IMR-90 (cell line): ENCODE results near the gene SBNO1.

Experiments used
- CEBPB ChIP-seq: IDR thresholded peaks from 2 replicates; pipeline ENCODE4 v1.6.1; 2012; ENCODE audit warnings: low read depth, low read length, improper control_type of control experiment
- FOS ChIP-seq: fragments of 150-350 bp; IDR thresholded peaks from 2 replicates; pipeline ENCODE4 v1.6.1; 2016; ENCODE audit warnings: low read depth, low read length
- MAFK ChIP-seq: IDR thresholded peaks from 2 replicates; pipeline ENCODE4 v1.6.1; 2012; ENCODE audit warnings: low read depth, low read length, improper control_type of control experiment
- MAZ ChIP-seq: IDR thresholded peaks from 2 replicates; pipeline ENCODE4 v1.6.1; 2012; ENCODE audit warnings: low read depth, mild to moderate bottlenecking, low read length, improper control_type of control experiment, moderate library complexity, borderline replicate concordance
- MXI1 ChIP-seq: IDR thresholded peaks from 2 replicates; pipeline ENCODE4 v1.6.1; 2012; ENCODE audit warnings: low read depth, mild to moderate bottlenecking, low read length, moderate library complexity, borderline replicate concordance
- NFE2L2 ChIP-seq: fragments of 150-350 bp; IDR thresholded peaks from 2 replicates; pipeline ENCODE4 v1.6.1; 2016; ENCODE audit warnings: low read depth, mild to moderate bottlenecking, low read length
- POLR2A ChIP-seq: IDR thresholded peaks from 2 replicates; pipeline ENCODE4 v1.6.1; 2012; ENCODE audit warnings: mild to moderate bottlenecking, low read depth, low read length
- RAD21 ChIP-seq: IDR thresholded peaks from 2 replicates; pipeline ENCODE4 v1.6.1; 2012; ENCODE audit warnings: low read length, improper control_type of control experiment
- RCOR1 ChIP-seq: IDR thresholded peaks from 2 replicates; pipeline ENCODE4 v1.6.1; 2012; ENCODE audit warnings: mild to moderate bottlenecking, low read length, improper control_type of control experiment; ENCODE audit not compliant: insufficient replicate concordance
- RFX5 ChIP-seq: IDR thresholded peaks from 2 replicates; pipeline ENCODE4 v1.8.0; 2012; ENCODE audit warnings: low read depth, mild to moderate bottlenecking, low read length, moderate library complexity
- SMC3 ChIP-seq: fragments of 150-350 bp; IDR thresholded peaks from 2 replicates; pipeline ENCODE4 v1.6.1; 2016; ENCODE audit warnings: low read depth, mild to moderate bottlenecking, antibody characterized with exemption, low read length, moderate library complexity
- TF ChIP-seq, protein P1 (sequence below): conservative IDR thresholded peaks from 2 replicates; pipeline ENCODE4 v1.5.1; 2012; ENCODE audit warnings: mild to moderate bottlenecking, low read depth, low read length, improper control_type of control experiment
- TF ChIP-seq, protein P2 (sequence below): fragments of 150-350 bp; IDR thresholded peaks from 2 replicates; pipeline ENCODE4 v1.6.1; 2017; ENCODE audit warnings: mild to moderate bottlenecking, antibody characterized with exemption, low read length, low read depth
- TF ChIP-seq, protein P3 (sequence below): fragments of 150-350 bp; IDR thresholded peaks from 2 replicates; pipeline ENCODE4 v1.6.1; 2016; ENCODE audit warnings: low read depth, mild to moderate bottlenecking, low read length, moderate library complexity, borderline replicate concordance

DNA sequence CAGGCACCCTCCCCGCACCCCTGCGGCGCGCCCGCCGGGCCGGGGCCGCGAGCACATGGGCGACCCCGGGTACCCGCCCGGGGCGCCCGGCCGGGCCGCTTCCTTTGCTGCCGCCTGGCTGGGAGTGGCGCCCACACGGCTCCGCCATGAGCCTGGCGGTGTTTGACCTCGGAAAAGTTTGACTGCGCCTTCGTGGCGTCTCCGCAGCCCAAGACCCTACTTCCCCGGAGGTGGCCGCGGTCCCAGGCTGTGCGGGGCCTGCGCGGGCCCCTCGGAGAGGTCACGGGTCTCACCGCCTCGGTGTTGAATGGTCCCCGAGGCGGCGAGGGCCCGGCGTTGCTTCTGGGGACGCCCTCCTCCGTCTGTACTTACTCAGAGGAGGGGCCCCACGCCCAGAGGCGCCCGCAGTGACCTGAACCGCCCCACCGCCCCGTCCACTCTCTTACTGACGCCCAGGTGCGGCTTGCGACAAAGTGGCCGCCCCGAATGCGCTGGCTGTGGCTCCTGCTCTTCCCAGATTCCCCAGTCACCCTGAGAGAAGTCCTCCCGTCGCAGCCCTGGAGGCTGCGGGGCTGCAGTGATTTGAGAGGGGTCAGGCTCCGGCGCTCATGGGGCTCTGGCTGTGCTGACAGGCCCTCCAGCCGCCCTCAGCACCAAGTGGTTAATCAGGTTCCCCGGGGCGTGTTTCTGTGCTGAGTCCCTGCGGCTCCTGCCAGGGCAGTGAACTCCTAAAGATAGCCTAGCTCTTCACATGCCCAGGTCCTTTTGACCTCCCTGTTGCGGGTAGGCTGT is 25.1 kb upstream of the SBNO1 start:
- TF ChIP-seq, protein P1, sequence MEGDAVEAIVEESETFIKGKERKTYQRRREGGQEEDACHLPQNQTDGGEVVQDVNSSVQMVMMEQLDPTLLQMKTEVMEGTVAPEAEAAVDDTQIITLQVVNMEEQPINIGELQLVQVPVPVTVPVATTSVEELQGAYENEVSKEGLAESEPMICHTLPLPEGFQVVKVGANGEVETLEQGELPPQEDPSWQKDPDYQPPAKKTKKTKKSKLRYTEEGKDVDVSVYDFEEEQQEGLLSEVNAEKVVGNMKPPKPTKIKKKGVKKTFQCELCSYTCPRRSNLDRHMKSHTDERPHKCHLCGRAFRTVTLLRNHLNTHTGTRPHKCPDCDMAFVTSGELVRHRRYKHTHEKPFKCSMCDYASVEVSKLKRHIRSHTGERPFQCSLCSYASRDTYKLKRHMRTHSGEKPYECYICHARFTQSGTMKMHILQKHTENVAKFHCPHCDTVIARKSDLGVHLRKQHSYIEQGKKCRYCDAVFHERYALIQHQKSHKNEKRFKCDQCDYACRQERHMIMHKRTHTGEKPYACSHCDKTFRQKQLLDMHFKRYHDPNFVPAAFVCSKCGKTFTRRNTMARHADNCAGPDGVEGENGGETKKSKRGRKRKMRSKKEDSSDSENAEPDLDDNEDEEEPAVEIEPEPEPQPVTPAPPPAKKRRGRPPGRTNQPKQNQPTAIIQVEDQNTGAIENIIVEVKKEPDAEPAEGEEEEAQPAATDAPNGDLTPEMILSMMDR: 0 out of 2 replicates have a peak, but pooled peaks have one; percentile 3
- TF ChIP-seq MAFK (no peak), FOS (no peak), POLR2A (no peak), NFE2L2 (no peak), RFX5 (no peak), RCOR1 (no peak), CEBPB (no peak), SMC3 (no peak), RAD21 (no peak), MAZ (no peak), MXI1 (peak; percentile 51; the same call in 1 of the 2 replicates)
- TF ChIP-seq, protein P2, sequence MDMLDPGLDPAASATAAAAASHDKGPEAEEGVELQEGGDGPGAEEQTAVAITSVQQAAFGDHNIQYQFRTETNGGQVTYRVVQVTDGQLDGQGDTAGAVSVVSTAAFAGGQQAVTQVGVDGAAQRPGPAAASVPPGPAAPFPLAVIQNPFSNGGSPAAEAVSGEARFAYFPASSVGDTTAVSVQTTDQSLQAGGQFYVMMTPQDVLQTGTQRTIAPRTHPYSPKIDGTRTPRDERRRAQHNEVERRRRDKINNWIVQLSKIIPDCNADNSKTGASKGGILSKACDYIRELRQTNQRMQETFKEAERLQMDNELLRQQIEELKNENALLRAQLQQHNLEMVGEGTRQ: no peak
- TF ChIP-seq, protein P3, sequence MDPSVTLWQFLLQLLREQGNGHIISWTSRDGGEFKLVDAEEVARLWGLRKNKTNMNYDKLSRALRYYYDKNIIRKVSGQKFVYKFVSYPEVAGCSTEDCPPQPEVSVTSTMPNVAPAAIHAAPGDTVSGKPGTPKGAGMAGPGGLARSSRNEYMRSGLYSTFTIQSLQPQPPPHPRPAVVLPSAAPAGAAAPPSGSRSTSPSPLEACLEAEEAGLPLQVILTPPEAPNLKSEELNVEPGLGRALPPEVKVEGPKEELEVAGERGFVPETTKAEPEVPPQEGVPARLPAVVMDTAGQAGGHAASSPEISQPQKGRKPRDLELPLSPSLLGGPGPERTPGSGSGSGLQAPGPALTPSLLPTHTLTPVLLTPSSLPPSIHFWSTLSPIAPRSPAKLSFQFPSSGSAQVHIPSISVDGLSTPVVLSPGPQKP: no peak
